ENCODE measurements around the gene RNF167. TPM values are rescaled to one million over a fixed set of nuclear protein-coding genes. Genes with fewer than 3 reads are reported as not detected.

Gene RNF167
- total and polyA plus RNA-seq, 2 of the 13 experiments (the other 11 are each of a cell fraction or from before 2014, with no cell fraction given), result 44.1 to 45.4 TPM

GRCh38 chr17:4908711-4909496, 31.2 kb upstream of the RNF167 start (continued):
- TF ChIP-seq TEAD3 (CRISPR knock-in tag; optimal IDR thresholded peaks at IDR 0.05; ENCODE audit: borderline replicate concordance), result peak; percentile 87
- no peak for TF ChIP-seq ZSCAN25 (CRISPR knock-in tag; IDR thresholded peaks at IDR 0.05)
- TF ChIP-seq PRDM4 (CRISPR knock-in tag; IDR thresholded peaks at IDR 0.05; ENCODE audit: borderline replicate concordance), result no peak
- peak; percentile 31; the same call in 1 of the 2 replicates for TF ChIP-seq ZNF362 (CRISPR knock-in tag; IDR thresholded peaks at IDR 0.05; ENCODE audit: borderline replicate concordance)
- no peak for TF ChIP-seq NAIF1 (CRISPR knock-in tag; IDR thresholded peaks at IDR 0.05; ENCODE audit: borderline replicate concordance)
- no peak for TF ChIP-seq ZNF260 (CRISPR knock-in tag; IDR thresholded peaks at IDR 0.05; ENCODE audit: borderline replicate concordance, low read depth)
- TF ChIP-seq GLMP (CRISPR knock-in tag; IDR thresholded peaks at IDR 0.05; ENCODE audit: borderline replicate concordance), result no peak
- TF ChIP-seq ZSCAN12 (CRISPR knock-in tag; IDR thresholded peaks at IDR 0.05), result no peak
- no peak for TF ChIP-seq MATR3 (CRISPR knock-in tag; IDR thresholded peaks at IDR 0.05)
- TF ChIP-seq TP53 (CRISPR knock-in tag; conservative IDR thresholded peaks at IDR 0.05), result no peak
- no peak for TF ChIP-seq GMEB2 (CRISPR knock-in tag; IDR thresholded peaks at IDR 0.05; ENCODE audit: low read depth)
- TF ChIP-seq FOXP4 (CRISPR knock-in tag; IDR thresholded peaks at IDR 0.05), result no peak
- TF ChIP-seq JUNB (CRISPR knock-in tag; IDR thresholded peaks at IDR 0.05; ENCODE audit: borderline replicate concordance), result 0 out of 2 replicates have a peak, but pooled peaks have one; percentile 56

Measured in HepG2 (cell line).